ENCODE results near the gene NLGN3. TPM values are rescaled to one million over a fixed set of nuclear protein-coding genes. Genes with fewer than 3 reads are reported as not detected.
"Not testable (repeated sequence)": the region's sequence is repeated elsewhere in the genome, so short reads cannot be mapped to it uniquely, and the experiment has no call there.

The NLGN3 gene
- total RNA-seq, 1 donor from 2014 or later: 1.7 TPM

DNA sequence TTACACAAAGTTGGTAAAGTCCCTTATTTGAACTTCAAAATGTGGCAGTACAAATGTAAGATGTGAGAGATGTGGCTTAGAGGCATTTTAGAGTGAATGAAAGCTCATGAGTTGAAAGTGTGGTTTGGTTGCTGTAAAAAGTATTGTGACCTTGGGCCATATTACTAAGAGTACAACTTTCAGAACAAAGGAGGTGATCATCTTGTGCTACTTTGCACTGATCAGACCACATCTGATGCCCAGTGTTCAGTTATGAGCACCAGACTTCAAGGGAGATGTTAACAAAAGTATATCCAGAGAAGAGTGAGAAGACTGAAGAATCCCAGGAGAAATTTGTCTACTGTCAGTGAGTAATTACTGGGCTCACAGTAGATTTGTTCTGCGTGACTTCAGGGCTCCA lies 30.2 kb downstream of the NLGN3 start:
- H3K4me1 Mint-ChIP-seq (ENCODE audit: unreplicated experiment): peaks cover 5% of the 10 kb centered on the region
- no peaks in the 10 kb centered on the region for H3K9me3 Mint-ChIP-seq (ENCODE audit: unreplicated experiment)
- peaks cover 4% of the 10 kb centered on the region for H3K27me3 Mint-ChIP-seq (ENCODE audit: unreplicated experiment)
- no peak overlapping the region for H3K27ac Mint-ChIP-seq (ENCODE audit: unreplicated experiment)
- no peak overlapping the region for H3K4me3 Mint-ChIP-seq (ENCODE audit: unreplicated experiment)
- TF ChIP-seq, protein P1, sequence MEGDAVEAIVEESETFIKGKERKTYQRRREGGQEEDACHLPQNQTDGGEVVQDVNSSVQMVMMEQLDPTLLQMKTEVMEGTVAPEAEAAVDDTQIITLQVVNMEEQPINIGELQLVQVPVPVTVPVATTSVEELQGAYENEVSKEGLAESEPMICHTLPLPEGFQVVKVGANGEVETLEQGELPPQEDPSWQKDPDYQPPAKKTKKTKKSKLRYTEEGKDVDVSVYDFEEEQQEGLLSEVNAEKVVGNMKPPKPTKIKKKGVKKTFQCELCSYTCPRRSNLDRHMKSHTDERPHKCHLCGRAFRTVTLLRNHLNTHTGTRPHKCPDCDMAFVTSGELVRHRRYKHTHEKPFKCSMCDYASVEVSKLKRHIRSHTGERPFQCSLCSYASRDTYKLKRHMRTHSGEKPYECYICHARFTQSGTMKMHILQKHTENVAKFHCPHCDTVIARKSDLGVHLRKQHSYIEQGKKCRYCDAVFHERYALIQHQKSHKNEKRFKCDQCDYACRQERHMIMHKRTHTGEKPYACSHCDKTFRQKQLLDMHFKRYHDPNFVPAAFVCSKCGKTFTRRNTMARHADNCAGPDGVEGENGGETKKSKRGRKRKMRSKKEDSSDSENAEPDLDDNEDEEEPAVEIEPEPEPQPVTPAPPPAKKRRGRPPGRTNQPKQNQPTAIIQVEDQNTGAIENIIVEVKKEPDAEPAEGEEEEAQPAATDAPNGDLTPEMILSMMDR (IDR thresholded peaks at IDR 0.05; ENCODE audit: unreplicated experiment): no peak
- H3K36me3 Mint-ChIP-seq (ENCODE audit: low read depth, unreplicated experiment): no peaks in the 10 kb centered on the region
- DNase-seq (ENCODE audit: low spot score): no peak

- Mint-ChIP-seq H3K4me3 (ENCODE audit: unreplicated experiment) (no peak overlapping the region), H3K36me3 (ENCODE audit: low read depth, unreplicated experiment) (no peaks in the 10 kb centered on the region), H3K9me3 (ENCODE audit: unreplicated experiment) (no peaks in the 10 kb centered on the region), H3K27me3 (ENCODE audit: unreplicated experiment) (peaks cover 4% of the 10 kb centered on the region), H3K4me1 (ENCODE audit: unreplicated experiment) (peaks cover 5% of the 10 kb centered on the region), H3K27ac (ENCODE audit: unreplicated experiment) (no peak overlapping the region)
- DNase-seq (ENCODE audit: low spot score): no peak
- TF ChIP-seq, protein P1 (IDR thresholded peaks at IDR 0.05; ENCODE audit: unreplicated experiment): no peak
Measured at GRCh38 chrX:71175531-71175930, 30.9 kb downstream of the NLGN3 start.

DNA sequence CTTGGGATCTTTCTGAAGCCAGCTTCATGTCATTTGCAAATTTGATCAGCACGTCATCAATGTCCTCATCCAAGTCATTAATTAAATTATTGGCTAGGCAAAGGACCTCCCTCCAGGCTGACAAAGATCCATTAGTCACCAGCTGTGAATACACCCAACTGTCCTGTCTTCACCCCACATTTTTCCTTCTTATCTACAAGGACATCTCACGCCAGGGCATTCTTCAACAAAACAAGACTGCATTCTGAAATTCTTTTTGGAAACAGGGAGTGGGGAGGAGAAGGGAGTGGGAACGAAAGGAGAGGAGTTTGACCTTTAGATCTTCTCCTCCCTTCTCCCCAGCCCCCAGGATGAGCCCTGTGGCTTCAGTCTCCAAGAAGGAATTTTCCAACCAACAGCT lies 32.7 kb downstream of the NLGN3 start:
- H3K27ac Mint-ChIP-seq (ENCODE audit: unreplicated experiment): no peak overlapping the region

GRCh38 chrX:71178908-71179307 lies 34.3 kb downstream of the NLGN3 start:
- H3K4me1 Mint-ChIP-seq (ENCODE audit: unreplicated experiment): peaks cover 5% of the 10 kb centered on the region
- H3K9me3 Mint-ChIP-seq (ENCODE audit: unreplicated experiment): no peaks in the 10 kb centered on the region
- peak; percentile 38 for DNase-seq (ENCODE audit: low spot score)
- H3K27ac Mint-ChIP-seq (ENCODE audit: unreplicated experiment): no peak overlapping the region
- peaks cover 5% of the 10 kb centered on the region for H3K27me3 Mint-ChIP-seq (ENCODE audit: unreplicated experiment)
- H3K36me3 Mint-ChIP-seq (ENCODE audit: low read depth, unreplicated experiment): no peaks in the 10 kb centered on the region
- TF ChIP-seq, protein P1 (IDR thresholded peaks at IDR 0.05; ENCODE audit: unreplicated experiment): peak; percentile 60
- H3K4me3 Mint-ChIP-seq (ENCODE audit: unreplicated experiment): no peak overlapping the region

More for the DNA sequence above, 32.7 kb downstream of the NLGN3 start:
- H3K4me1 Mint-ChIP-seq (ENCODE audit: unreplicated experiment): peaks cover 3% of the 10 kb centered on the region
- no peak for DNase-seq (ENCODE audit: low spot score)
- H3K36me3 Mint-ChIP-seq (ENCODE audit: low read depth, unreplicated experiment): no peaks in the 10 kb centered on the region
- no peak overlapping the region for H3K4me3 Mint-ChIP-seq (ENCODE audit: unreplicated experiment)
- TF ChIP-seq, protein P1 (IDR thresholded peaks at IDR 0.05; ENCODE audit: unreplicated experiment): no peak
- no peaks in the 10 kb centered on the region for H3K9me3 Mint-ChIP-seq (ENCODE audit: unreplicated experiment)
- H3K27me3 Mint-ChIP-seq (ENCODE audit: unreplicated experiment): peaks cover 5% of the 10 kb centered on the region

DNA sequence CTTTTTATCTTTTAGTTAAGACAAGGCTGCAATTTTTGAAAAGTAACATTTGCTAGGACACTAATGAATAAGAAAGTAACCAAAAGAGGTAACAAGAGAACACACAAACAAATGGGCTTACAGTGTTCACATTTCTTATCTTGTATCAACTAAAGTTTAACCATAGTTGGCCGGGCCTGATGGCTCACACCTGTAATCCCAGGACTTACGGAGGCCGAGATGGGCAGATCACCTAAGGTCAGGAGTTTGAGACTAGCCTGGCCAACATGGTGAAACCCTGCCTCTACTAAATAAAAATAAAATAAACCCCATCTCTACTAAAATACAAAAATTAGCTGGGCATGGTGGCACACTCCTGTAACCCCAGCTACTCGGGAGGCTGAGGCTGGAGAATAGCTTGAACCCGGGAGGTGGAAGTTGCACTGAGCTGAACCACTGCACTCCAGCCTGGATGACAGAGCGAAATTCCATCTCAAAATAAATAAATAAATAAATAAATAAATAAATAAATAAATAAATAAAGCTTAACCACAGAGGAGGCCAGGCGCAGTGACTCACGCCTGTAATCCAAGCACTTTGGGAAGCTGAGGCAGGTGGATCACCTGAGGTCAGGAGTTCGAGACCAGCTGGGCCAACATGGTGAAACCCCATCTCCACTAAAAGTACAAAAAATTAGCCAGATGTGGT lies 36.1 kb downstream of the NLGN3 start:
- not testable (repeated sequence) for H3K27me3 Mint-ChIP-seq (ENCODE audit: unreplicated experiment); H3K27ac Mint-ChIP-seq (ENCODE audit: unreplicated experiment); DNase-seq (ENCODE audit: low spot score); H3K4me3 Mint-ChIP-seq (ENCODE audit: unreplicated experiment); H3K36me3 Mint-ChIP-seq (ENCODE audit: low read depth, unreplicated experiment); H3K4me1 Mint-ChIP-seq (ENCODE audit: unreplicated experiment); H3K9me3 Mint-ChIP-seq (ENCODE audit: unreplicated experiment)
